CD4-positive, alpha-beta T cell treated with Interleukin-21 for 1 hour (primary cell): Measurements from ENCODE around the gene EIF3D.
"Not testable (repeated sequence)": the region's sequence is repeated elsewhere in the genome, so short reads cannot be mapped to it uniquely, and the experiment has no call there.

ENCODE experiments used
- DNase-seq: peaks from one replicate; pipeline ENCODE4 v3.0.0-alpha.2; 2020

EIF3D gene

DNA sequence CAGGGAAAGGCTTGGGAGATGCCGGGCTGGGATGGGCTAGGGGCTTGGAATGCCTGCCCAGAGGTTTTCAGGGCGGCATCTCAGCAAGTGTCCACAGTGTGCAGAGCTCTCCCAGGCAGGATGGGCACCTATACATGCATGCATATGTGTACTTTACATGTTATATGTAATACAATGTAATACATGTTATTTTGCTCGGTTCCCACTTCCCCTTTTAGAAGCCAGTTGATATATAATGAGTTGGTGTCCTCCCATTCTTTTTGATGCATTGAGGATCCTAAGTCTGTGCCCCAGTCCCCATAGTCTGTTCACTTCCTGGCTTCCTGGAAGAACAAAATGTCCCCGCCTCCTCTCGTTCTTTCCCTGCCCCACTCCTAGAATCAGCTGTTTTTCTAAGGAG lies 20.1 kb upstream of the EIF3D start:
- DNase-seq: no peak

DNA sequence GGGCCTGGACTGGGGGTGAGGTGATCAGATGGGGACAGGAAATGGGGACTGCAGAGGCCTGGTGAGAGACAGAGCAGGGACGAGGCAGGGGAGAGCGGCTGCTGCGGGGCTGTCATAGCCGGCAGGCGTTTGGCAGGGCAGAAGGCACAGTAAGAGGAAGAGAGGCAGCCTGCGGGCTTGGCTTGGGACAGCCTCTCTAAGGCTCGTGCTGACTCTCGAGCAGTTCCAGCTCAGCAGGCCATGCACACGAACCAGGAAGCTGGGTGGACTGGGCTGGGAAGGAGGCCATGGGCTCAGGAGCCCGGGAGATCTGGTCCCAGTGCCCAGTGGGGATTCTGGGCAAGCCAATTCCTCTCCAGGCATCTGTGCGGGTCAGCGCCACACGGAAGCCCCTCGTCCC lies 19.6 kb upstream of the EIF3D start:
- no peak for DNase-seq

DNA sequence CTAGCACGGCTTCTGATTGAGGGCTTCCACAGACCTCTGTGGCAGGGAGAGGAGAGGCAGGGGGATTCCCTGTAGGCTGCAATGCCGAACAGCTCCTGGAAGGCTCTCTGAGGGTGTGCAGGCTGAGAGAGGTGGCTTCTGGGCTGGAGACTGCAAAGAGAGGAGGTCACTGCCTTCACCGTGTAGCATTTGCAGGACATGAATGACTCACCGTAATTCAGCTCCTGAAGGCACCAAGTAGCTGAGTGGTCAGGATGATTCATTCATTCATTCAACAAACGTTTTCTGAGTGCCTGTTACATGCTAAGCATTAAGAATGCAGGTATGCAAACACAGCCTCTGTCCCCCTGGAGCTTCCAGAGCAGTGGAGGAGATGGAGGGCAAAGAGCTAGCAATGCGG lies 18.0 kb upstream of the EIF3D start:
- no peak for DNase-seq

DNA sequence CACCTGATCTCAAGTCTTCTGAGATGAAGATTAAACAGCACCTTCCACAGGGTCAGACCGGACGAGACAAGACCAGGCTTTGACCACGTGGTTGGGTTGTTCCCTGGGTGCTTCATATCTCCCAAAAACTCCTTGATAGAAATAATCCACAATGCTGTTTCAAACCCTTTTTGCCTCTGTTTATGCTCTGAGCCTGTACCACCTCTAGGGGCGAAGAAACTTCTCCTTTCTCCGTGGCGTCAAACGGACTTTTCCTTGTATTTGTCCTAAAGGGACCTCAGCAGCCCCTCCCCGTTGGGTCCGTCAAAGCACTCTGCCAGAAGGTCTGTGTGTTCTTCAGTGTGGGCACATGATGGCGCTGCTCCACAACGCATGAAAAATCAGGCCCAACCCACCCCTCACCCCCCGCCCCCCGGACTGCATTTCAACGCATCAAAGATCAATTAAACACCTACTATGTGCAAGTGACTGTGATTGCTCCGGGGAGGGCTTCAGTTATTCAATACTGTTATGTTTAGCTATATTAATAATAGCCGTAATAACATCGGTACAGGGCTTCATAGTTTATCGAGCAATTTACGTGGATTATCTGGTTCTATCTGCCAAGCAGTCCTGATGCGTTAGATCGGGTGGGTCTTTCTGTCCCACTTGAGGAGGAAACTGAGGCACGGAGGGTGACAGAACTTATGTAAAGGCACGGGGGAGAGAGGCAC lies 17.3 kb upstream of the EIF3D start:
- DNase-seq: peak; percentile 16

DNA sequence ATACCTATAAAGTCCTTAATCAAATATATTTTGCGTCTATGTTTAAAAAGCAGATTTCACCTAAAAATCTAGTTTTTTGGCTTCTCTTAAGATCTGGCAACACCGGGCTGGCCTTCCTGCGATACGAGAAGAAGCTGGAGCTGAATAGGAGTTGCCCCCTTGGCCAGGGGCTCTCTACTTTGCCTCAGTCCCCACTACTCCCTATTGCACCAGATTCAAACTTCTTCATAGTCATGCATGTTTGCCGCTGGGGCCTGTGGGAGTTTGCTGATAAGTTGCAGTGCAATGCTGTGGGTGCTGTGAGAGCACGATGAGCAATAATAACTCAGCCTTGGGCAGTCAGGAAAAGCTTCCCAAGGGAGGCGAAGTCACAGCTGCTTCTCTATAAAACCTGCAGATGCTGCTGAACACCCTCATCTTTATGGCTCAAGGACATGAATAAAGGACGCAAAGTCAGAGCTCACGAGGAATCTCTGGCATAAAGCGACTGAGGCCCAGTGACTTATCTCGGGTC lies 15.2 kb upstream of the EIF3D start:
- DNase-seq: no peak

DNA sequence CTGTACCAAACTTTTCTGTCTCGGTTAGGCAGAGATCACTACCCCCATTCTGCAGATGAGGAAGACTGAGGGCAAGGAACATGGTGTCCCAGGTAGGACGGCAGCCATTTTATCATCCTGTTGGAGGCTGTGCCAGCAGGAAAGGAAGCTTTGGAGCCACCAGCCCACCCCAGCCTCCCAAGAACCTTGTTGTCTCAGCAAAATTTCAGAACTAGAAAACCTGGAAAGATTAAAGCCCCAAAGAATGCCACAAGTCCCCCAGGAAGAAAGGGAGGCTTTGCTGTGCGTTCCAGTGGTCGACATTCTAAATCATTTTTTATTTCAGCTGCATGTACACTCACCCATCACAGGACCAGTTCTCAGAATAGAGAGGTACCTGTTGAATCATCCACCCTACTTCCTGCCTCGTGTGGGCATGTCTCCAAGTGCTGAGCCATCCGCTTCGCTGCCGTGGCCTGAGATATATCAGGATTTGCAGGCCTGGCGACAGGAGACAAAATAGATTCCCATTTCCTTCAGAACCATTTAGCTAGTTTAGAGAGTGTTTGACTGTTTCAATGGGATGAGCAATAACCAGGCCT lies 13.0 kb upstream of the EIF3D start:
- DNase-seq: no peak

DNA sequence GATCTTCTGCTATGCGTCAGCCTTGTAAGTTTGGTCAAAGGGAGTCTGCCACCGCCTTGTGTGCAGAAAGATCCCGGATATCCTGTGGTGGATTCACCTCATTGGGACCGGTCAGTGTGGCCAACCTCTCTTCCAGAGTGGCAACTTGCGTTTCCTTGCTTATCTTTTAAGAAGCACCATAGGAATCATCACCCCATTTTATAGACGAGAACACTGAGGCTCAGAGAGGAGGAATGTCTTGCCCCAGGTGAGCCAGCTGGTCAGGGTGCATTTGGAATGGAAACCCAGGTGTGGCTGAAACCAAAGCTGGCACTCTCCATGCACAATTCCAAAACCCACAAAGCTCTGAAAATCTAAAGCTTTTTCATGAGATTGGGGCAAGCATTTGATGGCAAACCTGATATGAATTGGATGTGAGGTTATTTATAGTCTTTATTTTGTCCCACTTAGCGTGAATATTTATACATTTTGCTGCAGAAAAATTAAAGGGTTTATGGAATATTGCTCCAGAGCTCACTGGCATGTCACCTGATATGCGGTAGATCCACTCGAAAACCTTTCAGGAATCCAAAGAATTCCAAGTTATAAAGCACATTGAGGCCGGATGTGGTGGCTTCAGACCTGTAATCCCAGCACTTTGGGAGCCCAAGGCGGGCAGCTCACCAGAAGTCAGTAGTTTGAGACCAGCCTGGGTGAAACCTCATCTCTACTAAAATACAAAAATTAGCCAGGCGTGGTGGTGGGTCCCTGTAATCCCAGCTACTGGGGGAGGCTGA lies 12.1 kb upstream of the EIF3D start:
- DNase-seq: no peak

DNA sequence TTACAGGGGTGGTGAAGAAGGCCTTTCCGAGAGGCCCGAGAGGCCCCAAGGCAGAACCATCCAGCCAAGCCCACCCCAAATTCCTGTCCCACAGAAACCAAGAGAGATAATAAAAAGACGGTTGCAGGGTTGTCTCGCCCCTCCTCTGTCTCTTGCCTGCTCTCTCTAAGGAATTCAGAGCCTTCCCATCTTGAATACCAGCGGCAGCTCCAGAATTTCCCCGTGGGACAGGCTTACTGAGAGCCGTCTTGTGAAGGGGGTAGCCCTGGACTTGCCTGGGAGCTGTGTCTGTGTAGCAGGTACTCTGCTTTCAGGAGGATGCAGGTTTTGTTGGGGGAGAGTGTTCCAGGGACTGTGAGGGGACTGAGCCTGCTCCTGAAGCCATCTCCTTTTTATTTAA lies 9.6 kb upstream of the EIF3D start:
- no peak for DNase-seq

DNA sequence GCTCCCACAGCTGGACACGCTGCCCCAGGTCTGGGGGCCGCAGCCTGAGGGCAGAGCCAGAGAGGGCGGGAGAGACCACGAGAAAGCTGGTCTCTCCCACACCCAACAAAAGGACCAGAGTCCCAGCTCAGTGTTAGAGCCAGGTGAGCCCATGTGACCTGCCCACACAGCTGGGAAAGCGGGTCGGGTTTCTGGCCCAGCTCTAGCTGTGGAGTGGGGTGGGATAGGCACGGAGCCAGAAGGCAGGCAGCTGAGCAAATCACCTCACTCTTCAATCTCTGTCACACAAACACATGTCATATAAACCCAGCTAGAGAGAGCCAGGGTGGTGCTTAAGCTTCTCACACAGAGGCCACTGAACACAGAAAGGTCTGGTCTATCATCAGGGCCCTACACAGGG lies 7.8 kb upstream of the EIF3D start:
- DNase-seq: no peak

DNA sequence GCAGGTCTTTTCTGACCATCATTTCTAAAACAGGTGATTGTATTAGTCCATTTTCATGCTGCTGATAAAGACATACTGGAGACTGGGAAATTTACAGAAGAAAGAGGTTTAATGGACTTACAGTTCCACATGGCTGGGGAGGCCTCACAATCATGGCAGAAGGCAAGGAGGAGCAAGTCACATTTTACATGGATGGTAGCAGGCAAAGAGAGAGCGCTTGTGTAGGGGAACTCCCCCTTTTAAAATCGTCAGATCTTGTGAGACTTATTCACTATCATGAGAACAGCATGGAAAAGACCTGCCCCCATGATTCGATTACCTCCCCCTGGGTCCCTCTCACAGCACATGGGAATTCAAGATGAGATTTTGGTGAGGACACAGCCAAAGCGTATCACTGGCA lies 4.4 kb upstream of the EIF3D start:
- DNase-seq: not testable (repeated sequence)

DNA sequence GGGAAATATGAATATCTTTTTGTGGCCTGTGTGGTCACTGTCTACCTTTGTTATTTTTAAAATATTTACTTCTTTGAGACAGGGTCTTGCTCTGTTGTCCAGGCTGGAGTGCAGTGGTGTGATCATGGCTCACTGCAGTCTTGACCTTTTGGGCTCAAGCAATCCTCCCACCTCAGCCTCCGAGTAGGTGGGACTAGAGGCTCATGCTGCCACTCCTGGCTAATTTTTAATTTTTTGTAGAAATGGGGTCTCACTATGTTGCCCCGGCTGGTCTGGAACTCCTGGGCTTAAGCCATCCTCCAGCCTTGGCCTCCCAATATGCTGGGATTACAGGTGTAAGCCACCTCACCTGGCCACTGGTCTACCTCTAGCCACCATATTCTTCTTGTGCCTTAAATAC lies 3.5 kb upstream of the EIF3D start:
- no peak for DNase-seq

DNA sequence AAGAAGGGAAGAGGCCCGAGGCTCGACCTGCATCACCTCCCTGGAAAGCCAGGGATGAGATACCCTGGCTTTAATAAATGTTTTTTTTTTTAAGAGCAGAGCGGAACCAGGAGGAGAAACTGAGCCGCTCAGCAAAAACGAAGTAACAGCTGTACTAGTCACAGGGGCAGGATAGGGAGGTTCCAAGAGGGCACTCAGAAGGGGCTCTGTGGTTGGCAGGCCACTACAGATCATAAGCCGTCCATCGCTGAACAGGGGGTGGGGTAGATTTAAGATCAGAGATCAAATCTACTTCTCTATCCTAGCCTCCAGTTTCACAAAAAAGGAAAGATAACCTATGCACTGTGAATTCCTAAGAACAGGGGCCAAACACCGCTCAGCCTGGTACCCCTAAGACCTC lies 625 bp downstream of the EIF3D start:
- DNase-seq: peak; percentile 34

DNA sequence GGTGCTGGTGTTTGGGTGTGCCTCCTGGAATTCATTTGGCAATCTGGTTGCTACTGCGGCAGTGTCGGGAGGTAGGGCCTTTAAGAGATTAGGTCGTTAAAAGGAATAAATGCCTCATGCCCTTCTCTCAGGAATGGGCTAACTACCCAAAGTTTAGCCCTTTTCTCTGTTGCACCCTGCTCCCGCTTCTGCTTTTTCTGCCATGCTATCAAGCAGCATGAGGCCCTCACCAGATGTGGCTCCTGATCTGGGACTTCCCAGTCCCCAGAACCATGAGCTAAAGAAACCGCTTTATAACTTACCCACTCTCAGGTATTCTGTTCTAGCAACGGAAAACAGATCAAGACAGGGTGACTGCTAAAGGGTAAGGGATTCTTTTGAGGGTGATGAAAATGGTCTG lies 6.3 kb downstream of the EIF3D start:
- no peak for DNase-seq

DNA sequence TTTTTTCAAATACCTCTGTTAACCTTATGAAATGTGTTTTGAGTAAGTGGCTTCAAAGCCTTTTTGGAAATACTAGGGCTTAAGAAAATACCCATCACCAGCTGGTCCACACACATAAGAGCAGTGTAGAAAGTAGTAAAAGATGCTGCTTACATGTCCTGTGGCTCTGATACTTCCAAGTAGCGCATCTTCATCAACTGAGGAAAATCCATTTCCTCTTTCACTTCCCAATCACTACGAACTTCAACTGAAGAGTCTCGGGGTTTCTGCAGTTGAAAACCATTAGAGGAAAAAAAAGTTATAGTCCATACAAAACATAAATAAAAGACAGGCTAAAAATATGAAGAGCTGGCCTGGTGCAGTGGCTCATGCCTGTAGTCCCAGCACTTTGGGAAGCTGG lies 8.5 kb downstream of the EIF3D start:
- no peak for DNase-seq

DNA sequence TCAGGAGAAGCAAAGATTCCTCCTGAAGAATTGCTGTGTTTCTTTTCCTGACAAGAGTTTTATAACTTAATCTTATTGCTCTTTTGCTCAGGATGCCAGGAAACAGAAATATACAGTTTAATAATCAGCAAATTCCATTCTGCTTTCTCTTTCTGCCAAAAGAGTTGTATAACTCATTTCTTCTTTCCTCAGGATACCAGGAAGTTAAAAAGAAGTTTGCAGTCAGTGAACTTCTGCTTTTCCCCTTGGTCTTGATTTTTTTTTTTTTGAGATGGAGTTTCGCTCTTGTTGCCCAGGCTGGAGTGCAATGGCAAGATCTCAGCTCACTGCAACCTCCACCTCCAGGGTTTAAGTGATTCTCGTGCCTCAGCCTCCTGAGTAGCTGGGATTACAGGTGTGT lies 9.1 kb downstream of the EIF3D start:
- not testable (repeated sequence) for DNase-seq

DNA sequence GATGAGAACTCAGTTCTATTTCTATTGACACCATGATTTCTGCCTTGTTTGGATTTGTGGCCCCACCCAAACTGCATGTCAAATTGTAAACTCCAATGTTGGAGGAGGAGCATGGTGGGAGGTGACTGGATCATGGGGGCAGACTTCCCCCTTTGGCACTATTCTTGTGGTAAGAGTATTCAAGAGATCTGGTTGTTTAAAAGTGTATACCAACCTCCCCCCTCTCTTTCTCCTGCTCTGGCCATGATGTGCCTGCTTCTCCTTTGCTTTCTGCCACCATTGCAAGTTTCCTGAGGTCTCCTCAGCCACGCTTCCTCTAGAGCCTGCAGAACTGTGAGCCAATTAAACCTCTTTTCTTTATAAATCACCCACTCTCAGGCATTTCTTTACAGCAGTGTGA lies 14.2 kb downstream of the EIF3D start:
- no peak for DNase-seq

DNA sequence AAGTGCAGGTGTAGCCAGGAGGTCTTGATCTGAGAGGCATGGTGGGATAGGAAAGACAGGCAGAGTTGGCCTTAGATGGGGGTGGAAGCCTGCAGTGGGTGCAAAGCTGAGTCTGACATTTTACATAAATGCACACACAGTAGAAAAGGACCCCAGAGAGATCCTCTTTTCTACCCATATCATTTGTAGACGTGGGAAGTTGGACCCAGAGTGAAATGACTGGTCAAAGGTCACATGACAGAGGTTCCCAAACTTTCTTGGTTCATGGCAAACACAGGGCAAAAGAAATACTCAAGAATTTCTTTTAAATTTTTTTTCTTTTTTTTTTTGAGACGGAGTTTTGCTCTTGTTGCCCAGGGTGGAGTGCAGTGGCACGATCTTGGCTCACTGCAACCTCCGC lies 16.0 kb downstream of the EIF3D start:
- no peak for DNase-seq

DNA sequence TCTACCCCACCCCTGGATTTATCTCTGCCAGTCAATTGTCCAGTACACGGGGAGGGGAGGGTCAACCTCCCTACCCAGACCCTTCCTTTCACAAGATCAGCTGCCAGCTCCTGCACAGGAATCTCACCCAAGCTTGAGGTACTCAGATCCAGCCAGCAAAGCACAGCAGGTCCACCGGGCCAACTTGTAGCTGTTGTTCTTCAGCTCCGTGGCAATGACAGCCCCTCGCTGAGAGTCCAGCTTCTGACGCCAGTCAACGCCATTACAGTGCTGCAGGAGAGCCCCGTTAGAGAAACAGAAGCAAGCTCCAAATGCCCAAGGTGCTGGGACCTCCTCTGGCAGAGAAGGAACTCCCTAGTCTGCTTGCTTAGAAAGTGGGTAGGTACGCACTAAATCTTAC lies 16.6 kb downstream of the EIF3D start:
- no peak for DNase-seq

DNA sequence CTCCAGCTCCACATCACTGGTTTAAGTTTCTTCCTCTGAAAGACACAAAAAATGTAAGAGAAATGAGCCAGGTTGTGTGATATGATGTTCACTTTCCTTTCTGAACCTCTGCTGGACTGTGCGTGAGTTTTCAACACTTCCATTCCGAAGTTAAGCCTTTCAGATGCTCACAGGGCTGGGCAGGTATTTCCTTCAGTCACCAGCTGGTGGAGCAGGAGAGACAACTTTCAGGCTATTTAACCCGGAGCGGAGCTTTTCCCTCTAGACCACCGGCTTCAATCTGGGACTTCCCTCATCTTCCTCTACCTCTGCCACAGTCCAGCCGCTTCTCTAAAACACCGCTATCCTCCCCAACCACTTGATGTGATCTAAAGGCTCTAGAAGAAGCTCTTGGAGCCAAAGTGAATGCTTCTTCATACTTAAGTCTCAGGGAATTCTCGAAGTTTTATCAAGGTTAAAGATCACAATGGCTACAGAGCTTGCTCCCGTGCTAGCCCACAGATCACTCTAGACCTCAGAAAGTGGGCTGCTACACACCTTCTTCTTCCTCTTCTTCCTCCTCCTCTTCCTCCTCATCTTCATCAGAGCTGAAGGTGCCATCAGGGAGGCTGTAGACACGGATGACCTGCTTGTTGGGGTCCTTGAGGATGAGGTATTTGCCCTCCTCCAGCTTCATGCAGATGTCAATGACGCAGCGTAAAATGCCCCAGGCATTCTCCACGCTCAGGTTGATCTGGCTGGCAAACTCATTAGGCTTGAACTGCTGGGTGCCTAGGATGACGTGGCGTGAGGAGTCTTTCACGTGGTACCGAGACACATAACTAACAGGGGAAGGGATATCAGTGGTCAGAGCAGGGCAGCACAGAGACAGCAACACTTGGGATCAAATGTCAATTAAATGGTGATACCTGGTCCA lies 17.7 kb downstream of the EIF3D start:
- peak; percentile 41 for DNase-seq

DNA sequence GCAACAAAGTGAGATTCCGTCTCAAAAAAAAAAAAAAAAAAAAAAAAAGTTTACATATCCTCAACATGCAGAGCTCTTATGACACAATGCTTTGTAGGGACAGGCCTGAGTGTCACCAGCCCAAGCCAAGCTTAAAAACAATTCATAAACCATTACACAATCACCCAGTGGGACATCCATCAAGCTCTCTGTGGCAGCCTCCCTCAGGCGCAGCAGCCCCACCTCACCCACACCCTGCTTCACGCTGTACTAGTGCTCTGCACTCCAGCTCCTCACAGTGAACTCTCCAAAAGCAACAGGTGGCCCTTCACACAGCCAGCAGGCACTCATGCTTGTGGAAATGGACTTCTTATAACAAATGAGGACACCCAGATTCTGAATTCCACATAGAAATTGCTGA lies 18.6 kb downstream of the EIF3D start:
- DNase-seq: no peak

DNA sequence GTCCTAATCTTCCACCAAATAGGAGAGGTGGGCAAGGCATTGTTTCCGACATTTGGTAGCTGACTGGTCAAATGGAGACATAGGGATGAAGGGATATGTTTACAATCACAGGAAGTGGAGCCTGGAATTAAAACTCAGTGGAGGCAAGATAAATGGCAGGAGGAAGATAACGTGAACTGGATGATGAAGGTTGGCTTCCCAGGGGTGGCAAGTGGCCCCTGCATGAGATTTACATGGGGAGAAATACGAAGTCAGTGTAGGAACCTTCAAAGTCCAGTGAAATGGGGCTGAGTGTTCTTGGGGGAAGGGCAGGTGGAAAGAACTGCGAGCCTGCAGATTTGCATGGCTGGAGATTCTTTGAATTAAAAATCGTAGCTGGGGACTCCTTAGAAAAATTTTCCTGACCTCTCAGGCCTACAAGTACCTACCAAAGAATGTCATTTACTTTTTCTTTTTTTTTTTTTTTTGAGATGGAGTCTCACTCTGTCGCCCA lies 21.4 kb downstream of the EIF3D start:
- no peak for DNase-seq

DNA sequence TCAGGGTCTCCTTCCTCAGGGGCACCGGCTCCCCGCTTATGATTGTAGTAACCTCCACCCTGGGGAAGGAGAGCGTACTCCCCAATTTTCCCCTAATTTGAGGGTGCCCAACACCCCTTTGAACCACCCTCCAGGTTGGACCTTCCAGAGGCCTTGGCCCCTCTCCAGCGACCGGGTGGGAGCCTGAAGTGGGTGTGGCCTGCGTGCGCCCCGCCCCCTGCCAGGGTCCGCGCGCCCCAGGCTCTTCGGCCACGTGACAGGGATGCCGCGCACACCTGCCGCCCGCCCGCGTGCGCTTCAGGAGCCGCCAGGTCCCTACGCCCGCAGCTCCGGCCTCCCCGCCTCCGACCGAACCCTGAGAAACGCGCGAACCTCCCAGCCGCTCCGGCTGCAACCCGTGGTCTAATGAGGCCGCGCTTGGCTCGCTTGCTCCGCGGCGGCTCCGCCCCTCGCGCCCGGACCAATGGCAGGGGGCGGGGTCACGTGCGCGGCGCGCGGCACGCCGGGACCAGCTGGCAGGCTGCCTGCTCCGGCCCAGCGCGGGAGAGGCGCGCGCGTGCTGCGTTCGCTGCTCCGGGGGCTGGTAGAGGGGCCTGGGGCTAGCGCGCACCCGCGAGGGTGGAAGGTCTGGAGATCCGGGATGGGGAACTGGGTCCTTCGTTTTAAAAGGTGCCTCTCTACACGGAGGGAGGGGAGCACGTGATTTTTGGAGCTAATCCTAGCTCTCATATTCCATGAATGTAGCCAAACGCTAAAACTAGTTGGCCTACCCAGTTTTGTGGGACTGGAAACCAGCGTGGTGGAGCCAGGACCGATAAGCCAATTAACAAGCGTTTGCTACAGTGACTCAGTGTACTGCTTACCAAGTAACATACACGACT lies 22.1 kb downstream of the EIF3D start, which contains the start of gene FOXRED2:
Gene FOXRED2, minus strand, starts transcription at position 404 of the 881 bp plus-strand sequence. CDS start 618 bp downstream, outside the sequence.
- peak; percentile 91 for DNase-seq
